ENCODE data around the gene AVPI1.

- TF ChIP-seq CTCF (IDR thresholded peaks at IDR 0.05 in 4 of 5, conservative IDR thresholded peaks at IDR 0.05 in 1 of 5) (no peak), POLR2A (IDR thresholded peaks at IDR 0.05) (peak in 1 of 2 donors; percentile 8)
Measured at GRCh38 chr10:97687785-97688781, 1.0 kb upstream of the AVPI1 start.

All from gastrocnemius medialis (tissue), 4 donors.